ENCODE measurements around the gene TAF11L14.
"Not testable (repeated sequence)": the region's sequence is repeated elsewhere in the genome, so short reads cannot be mapped to it uniquely, and the experiment has no call there.

The TAF11L14 gene

GRCh38 chr5:17634160-17634559 lies at the start of gene TAF11L14:
TSS of gene TAF11L14 (plus strand) at chr5:17634460.
- TF ChIP-seq CTCF (conservative IDR thresholded peaks at IDR 0.05): no peak
- no peak within 1 kb of the TSS for H3K27ac ChIP-seq

- not testable (repeated sequence) for H3K27ac ChIP-seq
These were observed 48.6 kb upstream of the TAF11L14 start, which contains the start of gene TAF11L7 for GRCh38 chr5:17585658-17586057. TSS of gene TAF11L7 (minus strand) at chr5:17585758.

- H3K27ac ChIP-seq: not testable (repeated sequence)
These were observed 43.4 kb upstream of the TAF11L14 start, which contains the start of gene TAF11L8 for GRCh38 chr5:17590860-17591259. TSS of gene TAF11L8 (minus strand) at chr5:17590960.

- not testable (repeated sequence) for H3K27ac ChIP-seq
These were observed 40.0 kb upstream of the TAF11L14 start, which contains the start of gene TAF11L9 for GRCh38 chr5:17594255-17594654. TSS of gene TAF11L9 (minus strand) at chr5:17594394.

GRCh38 chr5:17597728-17598127 lies 36.5 kb upstream of the TAF11L14 start, which contains the start of gene TAF11L10:
TSS of gene TAF11L10 (minus strand) at chr5:17597828.
- H3K27ac ChIP-seq: not testable (repeated sequence)

GRCh38 chr5:17603880-17604279 lies 30.4 kb upstream of the TAF11L14 start, which contains the start of gene TAF11L11:
TSS of gene TAF11L11 (plus strand) at chr5:17604183.
- not testable (repeated sequence) for H3K27ac ChIP-seq

- TF ChIP-seq CTCF (conservative IDR thresholded peaks at IDR 0.05): no peak
- no peak overlapping the region for H3K27ac ChIP-seq
These were observed 29.3 kb upstream of the TAF11L14 start for GRCh38 chr5:17604951-17605350.

GRCh38 chr5:17607461-17607860 lies 26.8 kb upstream of the TAF11L14 start:
- not testable (repeated sequence) for H3K27ac ChIP-seq

GRCh38 chr5:17610092-17610491 lies 24.2 kb upstream of the TAF11L14 start, which contains the start of gene TAF11L12:
TSS of gene TAF11L12 (plus strand) at chr5:17610392.
- not testable (repeated sequence) for H3K27ac ChIP-seq

- no peak overlapping the region for H3K27ac ChIP-seq
- TF ChIP-seq CTCF (conservative IDR thresholded peaks at IDR 0.05): no peak
These were observed 19.2 kb upstream of the TAF11L14 start for GRCh38 chr5:17614872-17615605.

GRCh38 chr5:17619354-17619753 lies 14.9 kb upstream of the TAF11L14 start:
- H3K27ac ChIP-seq: no peak overlapping the region
- no peak for TF ChIP-seq CTCF (conservative IDR thresholded peaks at IDR 0.05)

All from VCaP (cell line).